Activated B cell treated with CpG ODN at 0.5 μM for 24 hours (primary cell): ENCODE results near the gene KCNN3. TPM values are rescaled to one million over a fixed set of nuclear protein-coding genes. Genes with fewer than 3 reads are reported as not detected.

ENCODE experiments used
- ATAC-seq: fragments of 200-7000 bp; cut with Tn5 transposase; one replicate; pipeline ENCODE4 v1.10.0; 2021; ENCODE audit warnings: low read depth, mild to moderate bottlenecking, moderate library complexity
- CTCF ChIA-PET: fragments of 350-600 bp; sonication (Branson Sonifier 250); formaldehyde crosslinking; loops from one replicate; lab custom pipeline; 2021; ENCODE audit warnings: antibody characterized with exemption; lab: Charles Lee
- POLR2A ChIA-PET: fragments of 350-600 bp; sonication (Branson Sonifier 250); formaldehyde crosslinking; loops from one replicate; lab custom pipeline; 2021; ENCODE audit warnings: antibody characterized with exemption; lab: Charles Lee
- DNase-seq: peaks from one replicate; pipeline ENCODE4 v3.0.0; 2022
- H3K27ac Mint-ChIP-seq: one replicate; pipeline ENCODE4 v1.8.0; 2020; ENCODE audit warnings: mixed read lengths
- H3K27me3 Mint-ChIP-seq: one replicate; pipeline ENCODE4 v1.8.0; 2021; ENCODE audit warnings: mixed read lengths
- H3K36me3 Mint-ChIP-seq: one replicate; pipeline ENCODE4 v1.8.0; 2021; ENCODE audit warnings: low read depth, mixed read lengths
- H3K4me1 Mint-ChIP-seq: one replicate; pipeline ENCODE4 v1.8.0; 2021; ENCODE audit warnings: mixed read lengths
- H3K4me3 Mint-ChIP-seq: one replicate; pipeline ENCODE4 v1.8.0; 2020; ENCODE audit warnings: mild to moderate bottlenecking, mixed read lengths
- H3K9me3 Mint-ChIP-seq: one replicate; pipeline ENCODE4 v1.8.0; 2020; ENCODE audit warnings: mixed read lengths
- intact Hi-C: fragments of 100-400 bp; cut with micrococcal nuclease; formaldehyde crosslinking; loops from one replicate; pipeline ENCODE4 v1.15.1; 2024
- total RNA-seq: library from RNA; stranded (reverse); gene quantifications from 2 replicates; pipeline ENCODE4 v1.2.3, GENCODE V29; 2022
- TF ChIP-seq, protein P1 (sequence below): fragments of 200-600 bp; IDR thresholded peaks from one replicate; pipeline ENCODE4 v1.8.0; 2022; ENCODE audit warnings: antibody characterized with exemption, mild to moderate bottlenecking

KCNN3 gene
- total RNA-seq, 1 donor from 2014 or later: 1.1 TPM

- no peaks in the 10 kb centered on the region for H3K36me3 Mint-ChIP-seq
- H3K27ac Mint-ChIP-seq: no peak overlapping the region
- TF ChIP-seq, protein P1, sequence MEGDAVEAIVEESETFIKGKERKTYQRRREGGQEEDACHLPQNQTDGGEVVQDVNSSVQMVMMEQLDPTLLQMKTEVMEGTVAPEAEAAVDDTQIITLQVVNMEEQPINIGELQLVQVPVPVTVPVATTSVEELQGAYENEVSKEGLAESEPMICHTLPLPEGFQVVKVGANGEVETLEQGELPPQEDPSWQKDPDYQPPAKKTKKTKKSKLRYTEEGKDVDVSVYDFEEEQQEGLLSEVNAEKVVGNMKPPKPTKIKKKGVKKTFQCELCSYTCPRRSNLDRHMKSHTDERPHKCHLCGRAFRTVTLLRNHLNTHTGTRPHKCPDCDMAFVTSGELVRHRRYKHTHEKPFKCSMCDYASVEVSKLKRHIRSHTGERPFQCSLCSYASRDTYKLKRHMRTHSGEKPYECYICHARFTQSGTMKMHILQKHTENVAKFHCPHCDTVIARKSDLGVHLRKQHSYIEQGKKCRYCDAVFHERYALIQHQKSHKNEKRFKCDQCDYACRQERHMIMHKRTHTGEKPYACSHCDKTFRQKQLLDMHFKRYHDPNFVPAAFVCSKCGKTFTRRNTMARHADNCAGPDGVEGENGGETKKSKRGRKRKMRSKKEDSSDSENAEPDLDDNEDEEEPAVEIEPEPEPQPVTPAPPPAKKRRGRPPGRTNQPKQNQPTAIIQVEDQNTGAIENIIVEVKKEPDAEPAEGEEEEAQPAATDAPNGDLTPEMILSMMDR: no peak
- no peaks in the 10 kb centered on the region for H3K9me3 Mint-ChIP-seq
- H3K4me1 Mint-ChIP-seq: peaks cover 12% of the 10 kb centered on the region
- POLR2A ChIA-PET: no interaction called here
- intact Hi-C loops: no loop called here
- H3K4me3 Mint-ChIP-seq: no peak overlapping the region
- DNase-seq: no peak
- H3K27me3 Mint-ChIP-seq: peaks cover 24% of the 10 kb centered on the region
- no peak for ATAC-seq
- CTCF ChIA-PET: no interaction called here
These were observed 81.8 kb downstream of the KCNN3 start for GRCh38 chr1:154788110-154788870.

DNA sequence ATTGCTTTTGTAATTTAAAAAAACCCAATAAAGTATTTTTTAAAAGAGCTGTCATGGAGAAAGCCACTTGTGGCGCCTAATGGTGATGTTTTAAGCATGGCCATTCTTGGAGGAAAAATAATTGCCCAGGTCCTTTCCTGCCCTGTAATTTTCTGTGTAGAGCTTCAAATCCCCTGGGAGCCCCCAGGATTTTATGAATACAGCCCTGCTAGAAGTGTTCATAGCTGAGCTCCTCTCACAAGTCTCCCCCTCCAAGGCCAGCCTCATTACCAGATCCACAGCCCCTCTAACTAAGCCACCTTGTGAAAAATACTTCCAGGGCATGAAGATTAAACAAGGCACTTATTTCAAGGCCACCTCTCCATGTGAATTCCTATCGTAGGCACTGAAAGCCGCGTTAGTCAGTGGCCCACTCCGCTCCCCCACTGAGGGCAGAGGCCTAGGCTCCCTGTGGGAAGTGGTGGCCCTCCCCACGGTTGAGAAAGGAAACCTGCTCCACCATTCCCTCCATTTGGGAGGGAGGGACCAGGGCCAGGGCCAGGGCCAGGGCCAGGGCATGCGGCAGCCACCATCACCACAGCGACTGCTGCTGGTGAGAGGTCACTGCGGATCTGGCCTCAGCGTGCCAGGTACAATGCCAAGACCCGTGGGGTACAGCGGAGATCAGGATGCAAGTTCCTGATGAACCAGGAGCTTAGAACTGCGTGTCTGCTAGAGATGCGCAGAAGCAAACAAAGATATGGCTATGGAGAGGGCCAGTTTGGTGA lies 83.1 kb downstream of the KCNN3 start:
- intact Hi-C loops: no loop called here
- Mint-ChIP-seq H3K27me3 (peaks cover 15% of the 10 kb centered on the region), H3K27ac (no peak overlapping the region), H3K36me3 (no peaks in the 10 kb centered on the region), H3K4me1 (peaks cover 12% of the 10 kb centered on the region), H3K4me3 (no peak overlapping the region), H3K9me3 (no peaks in the 10 kb centered on the region)
- ChIA-PET CTCF (no interaction called here), POLR2A (no interaction called here)
- TF ChIP-seq, protein P1: no peak
- no peak for ATAC-seq
- DNase-seq: no peak

- peaks cover 5% of the 10 kb centered on the region for H3K4me1 Mint-ChIP-seq
- H3K36me3 Mint-ChIP-seq: no peaks in the 10 kb centered on the region
- POLR2A ChIA-PET: no interaction called here
- H3K4me3 Mint-ChIP-seq: no peak overlapping the region
- peaks cover 2% of the 10 kb centered on the region for H3K27me3 Mint-ChIP-seq
- intact Hi-C loops: no loop called here
- H3K27ac Mint-ChIP-seq: no peak overlapping the region
- CTCF ChIA-PET: no interaction called here
- DNase-seq: no peak
- TF ChIP-seq, protein P1: no peak
- no peak for ATAC-seq
- H3K9me3 Mint-ChIP-seq: no peaks in the 10 kb centered on the region
These were observed 85.1 kb downstream of the KCNN3 start for GRCh38 chr1:154784924-154785531.

- DNase-seq (no peak), ATAC-seq (no peak)
- H3K36me3 Mint-ChIP-seq: no peaks in the 10 kb centered on the region
- peaks cover 2% of the 10 kb centered on the region for H3K27me3 Mint-ChIP-seq
- no peaks in the 10 kb centered on the region for H3K9me3 Mint-ChIP-seq
- H3K4me3 Mint-ChIP-seq: no peak overlapping the region
- TF ChIP-seq, protein P1: no peak
- intact Hi-C loops: no loop called here
- POLR2A ChIA-PET: no interaction called here
- peaks cover 5% of the 10 kb centered on the region for H3K4me1 Mint-ChIP-seq
- H3K27ac Mint-ChIP-seq: no peak overlapping the region
- CTCF ChIA-PET: no interaction called here
These were observed 85.7 kb downstream of the KCNN3 start for GRCh38 chr1:154784416-154784815.

DNA sequence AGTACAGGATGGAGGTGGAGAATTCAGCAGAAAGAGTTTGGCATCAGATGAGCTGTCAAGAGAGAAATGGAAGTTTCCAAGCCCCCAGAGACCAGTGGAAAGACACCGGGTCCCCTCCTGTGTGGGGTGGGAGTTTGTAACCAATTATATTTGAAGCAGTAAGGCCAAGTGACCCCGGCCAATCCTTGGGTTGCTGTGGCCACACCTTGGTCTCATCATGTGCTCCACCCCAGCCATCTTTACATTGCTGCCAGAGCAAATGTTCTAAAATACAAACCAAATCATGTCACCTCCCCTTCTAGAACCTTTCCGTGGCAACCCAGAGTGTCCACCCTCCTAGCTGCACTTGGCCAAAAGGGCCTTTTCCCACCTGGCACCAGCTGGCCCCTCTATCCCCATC lies 86.1 kb downstream of the KCNN3 start:
- peaks cover 5% of the 10 kb centered on the region for H3K4me1 Mint-ChIP-seq
- POLR2A ChIA-PET: no interaction called here
- TF ChIP-seq, protein P1: no peak
- H3K9me3 Mint-ChIP-seq: no peaks in the 10 kb centered on the region
- no peaks in the 10 kb centered on the region for H3K36me3 Mint-ChIP-seq
- intact Hi-C loops: no loop called here
- no peak for ATAC-seq
- CTCF ChIA-PET: no interaction called here
- no peak for DNase-seq
- H3K27me3 Mint-ChIP-seq: no peaks in the 10 kb centered on the region
- H3K4me3 Mint-ChIP-seq: no peak overlapping the region
- no peak overlapping the region for H3K27ac Mint-ChIP-seq
